HEK293 (cell line): Measurements from ENCODE around the gene HECTD4.

Experiments used
- CTCF ChIA-PET: fragments of 350-600 bp; formaldehyde crosslinking; extraction: SDS; loops from one replicate; lab custom pipeline; 2021; ENCODE audit warnings: antibody characterized with exemption; lab: Yijun Ruan, JAX
- POLR2A ChIA-PET: fragments of 300-600 bp; formaldehyde crosslinking; extraction: SDS; loops from one replicate; lab custom pipeline; 2020; ENCODE audit warnings: antibody characterized with exemption, inconsistent platforms; lab: Yijun Ruan, JAX
- H3K27ac ChIP-seq: fragments of 200-500 bp; sonication (Bioruptor generic); 2 replicates; pipeline ENCODE4 v1.5.1; 2014; ENCODE audit warnings: low read depth, low read length, control low read depth, inconsistent platforms; ENCODE audit errors: extremely low read depth
- H3K36me3 ChIP-seq, 2 experiments: fragments of 200-500 bp in 1 of 2; sonication (Bioruptor generic) in 1 of 2; 1 replicate in 1 of 2; 2 replicates in 1 of 2; pipeline ENCODE4 v1.5.1; 2014 to 2017; ENCODE audit warnings: inconsistent platforms in 2 of 2, low read length in 2 of 2; ENCODE audit not compliant: control insufficient read depth in 2 of 2, insufficient read depth in 1 of 2
- H3K4me1 ChIP-seq: fragments of 200-500 bp; sonication (Bioruptor generic); 2 replicates; pipeline ENCODE4 v1.5.1; 2014; ENCODE audit warnings: mild to moderate bottlenecking, low read length, inconsistent platforms; ENCODE audit not compliant: control insufficient read depth, insufficient read depth
- H3K4me3 ChIP-seq: 2 replicates; pipeline ENCODE4 v1.5.1; 2011; ENCODE audit warnings: low read depth, mild to moderate bottlenecking, control low read depth, low read length, moderate library complexity
- H3K9me3 ChIP-seq: fragments of 200-500 bp; sonication (Bioruptor generic); 2 replicates; pipeline ENCODE4 v1.5.1; 2014; ENCODE audit warnings: low read depth, low read length, inconsistent platforms; ENCODE audit not compliant: control insufficient read depth, insufficient read depth
- BCL11B ChIP-seq: fragments of 450-650 bp; formaldehyde crosslinking; IDR thresholded peaks from 2 replicates; pipeline ENCODE4 v1.5.1; 2016; ENCODE audit warnings: low read depth, missing biosample characterization, missing genetic modification characterization
- GLI2 ChIP-seq: fragments of 450-650 bp; formaldehyde crosslinking; IDR thresholded peaks from 2 replicates; pipeline ENCODE4; 2017; ENCODE audit warnings: missing biosample characterization, missing genetic modification characterization, low read depth, borderline replicate concordance
- SCRT2 ChIP-seq: fragments of 450-650 bp; formaldehyde crosslinking; IDR thresholded peaks from 2 replicates; pipeline ENCODE4 v1.5.1; 2016; ENCODE audit warnings: missing biosample characterization, missing genetic modification characterization
- ZBTB1 ChIP-seq: fragments of 450-650 bp; formaldehyde crosslinking; IDR thresholded peaks from 2 replicates; pipeline ENCODE4 v1.5.1; 2016; ENCODE audit warnings: missing biosample characterization, missing genetic modification characterization
- ZFP37 ChIP-seq: fragments of 450-650 bp; formaldehyde crosslinking; IDR thresholded peaks from 2 replicates; pipeline ENCODE4 v1.5.1; 2016; ENCODE audit warnings: missing biosample characterization, missing genetic modification characterization
- ZNF146 ChIP-seq: fragments of 450-650 bp; formaldehyde crosslinking; IDR thresholded peaks from 2 replicates; pipeline ENCODE4 v1.5.1; 2016; ENCODE audit warnings: missing biosample characterization, missing genetic modification characterization
- ZNF155 ChIP-seq: fragments of 450-650 bp; formaldehyde crosslinking; IDR thresholded peaks from 2 replicates; pipeline ENCODE4 v1.5.1; 2016; ENCODE audit warnings: missing biosample characterization, missing genetic modification characterization
- ZNF214 ChIP-seq: fragments of 450-650 bp; formaldehyde crosslinking; IDR thresholded peaks from 2 replicates; pipeline ENCODE4 v1.5.1; 2017; ENCODE audit warnings: missing biosample characterization, mild to moderate bottlenecking, missing genetic modification characterization, borderline replicate concordance
- ZNF239 ChIP-seq: fragments of 450-650 bp; formaldehyde crosslinking; IDR thresholded peaks from 2 replicates; pipeline ENCODE4 v1.5.1; 2016; ENCODE audit warnings: missing biosample characterization, missing genetic modification characterization
- ZNF311 ChIP-seq: fragments of 450-650 bp; formaldehyde crosslinking; IDR thresholded peaks from 2 replicates; pipeline ENCODE4 v1.5.1; 2017; ENCODE audit warnings: missing biosample characterization, missing genetic modification characterization, borderline replicate concordance
- ZNF423 ChIP-seq: fragments of 450-650 bp; formaldehyde crosslinking; IDR thresholded peaks from 2 replicates; pipeline ENCODE4 v1.5.1; 2016; ENCODE audit warnings: missing biosample characterization, missing genetic modification characterization
- ZNF514 ChIP-seq: fragments of 450-650 bp; formaldehyde crosslinking; IDR thresholded peaks from 2 replicates; pipeline ENCODE4 v1.5.1; 2016; ENCODE audit warnings: missing biosample characterization, missing genetic modification characterization
- ZNF664 ChIP-seq: fragments of 450-650 bp; formaldehyde crosslinking; IDR thresholded peaks from 2 replicates; pipeline ENCODE4 v1.5.1; 2016; ENCODE audit warnings: missing biosample characterization, missing genetic modification characterization
- TF ChIP-seq, protein P1 (sequence below): fragments of 450-650 bp; IDR thresholded peaks from 2 replicates; pipeline ENCODE4 v1.5.1; 2018; ENCODE audit warnings: missing biosample characterization, mild to moderate bottlenecking, missing genetic modification characterization
- TF ChIP-seq, protein P2 (sequence below): fragments of 450-650 bp; formaldehyde crosslinking; IDR thresholded peaks from 2 replicates; pipeline ENCODE4 v1.5.1; 2016; ENCODE audit warnings: missing biosample characterization, missing genetic modification characterization
- TF ChIP-seq, protein P3 (sequence below): fragments of 450-650 bp; IDR thresholded peaks from 2 replicates; pipeline ENCODE4 v1.5.1; 2018; ENCODE audit warnings: missing biosample characterization, missing genetic modification characterization
- TF ChIP-seq, protein P4 (sequence below): fragments of 450-650 bp; formaldehyde crosslinking; conservative IDR thresholded peaks from 2 replicates; pipeline ENCODE4 v1.5.1; 2016; ENCODE audit warnings: low read depth, missing biosample characterization, missing genetic modification characterization
- TF ChIP-seq, protein P5 (sequence below): fragments of 450-650 bp; formaldehyde crosslinking; IDR thresholded peaks from 2 replicates; pipeline ENCODE4 v1.5.1; 2017; ENCODE audit warnings: missing biosample characterization, missing genetic modification characterization
- TF ChIP-seq, protein P6 (sequence below): fragments of 450-650 bp; formaldehyde crosslinking; IDR thresholded peaks from 2 replicates; pipeline ENCODE4 v1.5.1; 2016; ENCODE audit warnings: missing biosample characterization, missing genetic modification characterization

HECTD4 gene

DNA sequence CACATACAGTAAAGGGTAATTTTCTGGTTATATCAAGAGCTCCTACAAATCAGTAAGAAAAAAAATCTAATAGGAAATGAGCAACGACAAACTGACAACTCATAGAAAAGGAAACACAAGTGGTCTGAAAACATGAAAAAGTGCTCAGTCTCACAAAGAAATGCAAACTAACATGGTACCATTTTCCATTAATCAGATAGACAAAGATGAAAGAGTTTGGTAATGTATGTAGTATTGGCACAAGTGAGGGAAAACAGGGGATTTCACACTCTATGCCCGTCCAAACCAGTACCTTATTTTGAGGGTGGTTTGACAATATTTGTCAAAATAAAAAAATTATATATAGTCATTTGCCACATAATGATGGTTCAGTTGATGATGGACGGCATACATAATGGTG, 49.7 kb upstream of the HECTD4 start:
- TF ChIP-seq SCRT2 (tag by site-specific recombination) (no peak), ZNF664 (no peak), ZNF146 (tag by site-specific recombination) (no peak), GLI2 (tag by site-specific recombination) (no peak), ZNF239 (tag by site-specific recombination) (no peak), ZNF155 (no peak), ZNF214 (tag by site-specific recombination) (no peak), ZFP37 (tag by site-specific recombination) (no peak), ZBTB1 (no peak), ZNF423 (tag by site-specific recombination) (no peak), ZNF514 (no peak), BCL11B (tag by site-specific recombination) (no peak), ZNF311 (tag by site-specific recombination) (no peak)
- TF ChIP-seq, protein P1, sequence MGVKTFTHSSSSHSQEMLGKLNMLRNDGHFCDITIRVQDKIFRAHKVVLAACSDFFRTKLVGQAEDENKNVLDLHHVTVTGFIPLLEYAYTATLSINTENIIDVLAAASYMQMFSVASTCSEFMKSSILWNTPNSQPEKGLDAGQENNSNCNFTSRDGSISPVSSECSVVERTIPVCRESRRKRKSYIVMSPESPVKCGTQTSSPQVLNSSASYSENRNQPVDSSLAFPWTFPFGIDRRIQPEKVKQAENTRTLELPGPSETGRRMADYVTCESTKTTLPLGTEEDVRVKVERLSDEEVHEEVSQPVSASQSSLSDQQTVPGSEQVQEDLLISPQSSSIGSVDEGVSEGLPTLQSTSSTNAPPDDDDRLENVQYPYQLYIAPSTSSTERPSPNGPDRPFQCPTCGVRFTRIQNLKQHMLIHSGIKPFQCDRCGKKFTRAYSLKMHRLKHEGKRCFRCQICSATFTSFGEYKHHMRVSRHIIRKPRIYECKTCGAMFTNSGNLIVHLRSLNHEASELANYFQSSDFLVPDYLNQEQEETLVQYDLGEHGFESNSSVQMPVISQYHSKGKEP (tag by site-specific recombination): no peak
- TF ChIP-seq, protein P2, sequence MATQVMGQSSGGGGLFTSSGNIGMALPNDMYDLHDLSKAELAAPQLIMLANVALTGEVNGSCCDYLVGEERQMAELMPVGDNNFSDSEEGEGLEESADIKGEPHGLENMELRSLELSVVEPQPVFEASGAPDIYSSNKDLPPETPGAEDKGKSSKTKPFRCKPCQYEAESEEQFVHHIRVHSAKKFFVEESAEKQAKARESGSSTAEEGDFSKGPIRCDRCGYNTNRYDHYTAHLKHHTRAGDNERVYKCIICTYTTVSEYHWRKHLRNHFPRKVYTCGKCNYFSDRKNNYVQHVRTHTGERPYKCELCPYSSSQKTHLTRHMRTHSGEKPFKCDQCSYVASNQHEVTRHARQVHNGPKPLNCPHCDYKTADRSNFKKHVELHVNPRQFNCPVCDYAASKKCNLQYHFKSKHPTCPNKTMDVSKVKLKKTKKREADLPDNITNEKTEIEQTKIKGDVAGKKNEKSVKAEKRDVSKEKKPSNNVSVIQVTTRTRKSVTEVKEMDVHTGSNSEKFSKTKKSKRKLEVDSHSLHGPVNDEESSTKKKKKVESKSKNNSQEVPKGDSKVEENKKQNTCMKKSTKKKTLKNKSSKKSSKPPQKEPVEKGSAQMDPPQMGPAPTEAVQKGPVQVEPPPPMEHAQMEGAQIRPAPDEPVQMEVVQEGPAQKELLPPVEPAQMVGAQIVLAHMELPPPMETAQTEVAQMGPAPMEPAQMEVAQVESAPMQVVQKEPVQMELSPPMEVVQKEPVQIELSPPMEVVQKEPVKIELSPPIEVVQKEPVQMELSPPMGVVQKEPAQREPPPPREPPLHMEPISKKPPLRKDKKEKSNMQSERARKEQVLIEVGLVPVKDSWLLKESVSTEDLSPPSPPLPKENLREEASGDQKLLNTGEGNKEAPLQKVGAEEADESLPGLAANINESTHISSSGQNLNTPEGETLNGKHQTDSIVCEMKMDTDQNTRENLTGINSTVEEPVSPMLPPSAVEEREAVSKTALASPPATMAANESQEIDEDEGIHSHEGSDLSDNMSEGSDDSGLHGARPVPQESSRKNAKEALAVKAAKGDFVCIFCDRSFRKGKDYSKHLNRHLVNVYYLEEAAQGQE (tag by site-specific recombination): no peak
- TF ChIP-seq, protein P3, sequence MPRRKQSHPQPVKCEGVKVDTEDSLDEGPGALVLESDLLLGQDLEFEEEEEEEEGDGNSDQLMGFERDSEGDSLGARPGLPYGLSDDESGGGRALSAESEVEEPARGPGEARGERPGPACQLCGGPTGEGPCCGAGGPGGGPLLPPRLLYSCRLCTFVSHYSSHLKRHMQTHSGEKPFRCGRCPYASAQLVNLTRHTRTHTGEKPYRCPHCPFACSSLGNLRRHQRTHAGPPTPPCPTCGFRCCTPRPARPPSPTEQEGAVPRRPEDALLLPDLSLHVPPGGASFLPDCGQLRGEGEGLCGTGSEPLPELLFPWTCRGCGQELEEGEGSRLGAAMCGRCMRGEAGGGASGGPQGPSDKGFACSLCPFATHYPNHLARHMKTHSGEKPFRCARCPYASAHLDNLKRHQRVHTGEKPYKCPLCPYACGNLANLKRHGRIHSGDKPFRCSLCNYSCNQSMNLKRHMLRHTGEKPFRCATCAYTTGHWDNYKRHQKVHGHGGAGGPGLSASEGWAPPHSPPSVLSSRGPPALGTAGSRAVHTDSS (tag by site-specific recombination): no peak
- TF ChIP-seq, protein P4, sequence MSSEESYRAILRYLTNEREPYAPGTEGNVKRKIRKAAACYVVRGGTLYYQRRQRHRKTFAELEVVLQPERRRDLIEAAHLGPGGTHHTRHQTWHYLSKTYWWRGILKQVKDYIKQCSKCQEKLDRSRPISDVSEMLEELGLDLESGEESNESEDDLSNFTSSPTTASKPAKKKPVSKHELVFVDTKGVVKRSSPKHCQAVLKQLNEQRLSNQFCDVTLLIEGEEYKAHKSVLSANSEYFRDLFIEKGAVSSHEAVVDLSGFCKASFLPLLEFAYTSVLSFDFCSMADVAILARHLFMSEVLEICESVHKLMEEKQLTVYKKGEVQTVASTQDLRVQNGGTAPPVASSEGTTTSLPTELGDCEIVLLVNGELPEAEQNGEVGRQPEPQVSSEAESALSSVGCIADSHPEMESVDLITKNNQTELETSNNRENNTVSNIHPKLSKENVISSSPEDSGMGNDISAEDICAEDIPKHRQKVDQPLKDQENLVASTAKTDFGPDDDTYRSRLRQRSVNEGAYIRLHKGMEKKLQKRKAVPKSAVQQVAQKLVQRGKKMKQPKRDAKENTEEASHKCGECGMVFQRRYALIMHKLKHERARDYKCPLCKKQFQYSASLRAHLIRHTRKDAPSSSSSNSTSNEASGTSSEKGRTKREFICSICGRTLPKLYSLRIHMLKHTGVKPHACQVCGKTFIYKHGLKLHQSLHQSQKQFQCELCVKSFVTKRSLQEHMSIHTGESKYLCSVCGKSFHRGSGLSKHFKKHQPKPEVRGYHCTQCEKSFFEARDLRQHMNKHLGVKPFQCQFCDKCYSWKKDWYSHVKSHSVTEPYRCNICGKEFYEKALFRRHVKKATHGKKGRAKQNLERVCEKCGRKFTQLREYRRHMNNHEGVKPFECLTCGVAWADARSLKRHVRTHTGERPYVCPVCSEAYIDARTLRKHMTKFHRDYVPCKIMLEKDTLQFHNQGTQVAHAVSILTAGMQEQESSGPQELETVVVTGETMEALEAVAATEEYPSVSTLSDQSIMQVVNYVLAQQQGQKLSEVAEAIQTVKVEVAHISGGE (tag by site-specific recombination): no peak
- TF ChIP-seq, protein P5, sequence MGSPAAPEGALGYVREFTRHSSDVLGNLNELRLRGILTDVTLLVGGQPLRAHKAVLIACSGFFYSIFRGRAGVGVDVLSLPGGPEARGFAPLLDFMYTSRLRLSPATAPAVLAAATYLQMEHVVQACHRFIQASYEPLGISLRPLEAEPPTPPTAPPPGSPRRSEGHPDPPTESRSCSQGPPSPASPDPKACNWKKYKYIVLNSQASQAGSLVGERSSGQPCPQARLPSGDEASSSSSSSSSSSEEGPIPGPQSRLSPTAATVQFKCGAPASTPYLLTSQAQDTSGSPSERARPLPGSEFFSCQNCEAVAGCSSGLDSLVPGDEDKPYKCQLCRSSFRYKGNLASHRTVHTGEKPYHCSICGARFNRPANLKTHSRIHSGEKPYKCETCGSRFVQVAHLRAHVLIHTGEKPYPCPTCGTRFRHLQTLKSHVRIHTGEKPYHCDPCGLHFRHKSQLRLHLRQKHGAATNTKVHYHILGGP (tag by site-specific recombination): no peak
- TF ChIP-seq, protein P6, sequence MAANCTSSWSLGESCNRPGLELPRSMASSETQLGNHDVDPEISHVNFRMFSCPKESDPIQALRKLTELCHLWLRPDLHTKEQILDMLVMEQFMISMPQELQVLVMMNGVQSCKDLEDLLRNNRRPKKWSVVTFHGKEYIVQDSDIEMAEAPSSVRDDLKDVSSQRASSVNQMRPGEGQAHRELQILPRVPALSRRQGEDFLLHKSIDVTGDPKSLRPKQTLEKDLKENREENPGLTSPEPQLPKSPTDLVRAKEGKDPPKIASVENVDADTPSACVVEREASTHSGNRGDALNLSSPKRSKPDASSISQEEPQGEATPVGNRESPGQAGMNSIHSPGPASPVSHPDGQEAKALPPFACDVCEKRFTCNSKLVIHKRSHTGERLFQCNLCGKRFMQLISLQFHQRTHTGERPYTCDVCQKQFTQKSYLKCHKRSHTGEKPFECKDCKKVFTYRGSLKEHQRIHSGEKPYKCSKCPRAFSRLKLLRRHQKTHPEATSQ (tag by site-specific recombination): no peak
- peaks cover 0 to 5% of the 10 kb centered on the region in 2 experiments; a peak in 1 of 3 replicates for H3K36me3 ChIP-seq

More for the DNA sequence above, 49.7 kb upstream of the HECTD4 start:
- ChIA-PET POLR2A (no interaction called here), CTCF (interaction anchor here (0.7 kb wide), 1 partner anchor 331 kb away, joined by 4 read pairs; no protein-coding TSS in a partner anchor)
- Histone ChIP-seq H3K27ac (no peak overlapping the region), H3K9me3 (no peaks in the 10 kb centered on the region), H3K4me3 (no peak overlapping the region), H3K4me1 (no peaks in the 10 kb centered on the region)
